Hematopoietic multipotent progenitor cell treated with erythropoietin and hydrocortisone succinate and interleukin-3 and kit ligand, for 6 days (in vitro differentiated cells): ENCODE results near the gene ABCC1.

Experiments
- DNase-seq: peaks from one replicate; pipeline ENCODE4 v3.0.0-alpha.2; 2015

Gene ABCC1

DNA sequence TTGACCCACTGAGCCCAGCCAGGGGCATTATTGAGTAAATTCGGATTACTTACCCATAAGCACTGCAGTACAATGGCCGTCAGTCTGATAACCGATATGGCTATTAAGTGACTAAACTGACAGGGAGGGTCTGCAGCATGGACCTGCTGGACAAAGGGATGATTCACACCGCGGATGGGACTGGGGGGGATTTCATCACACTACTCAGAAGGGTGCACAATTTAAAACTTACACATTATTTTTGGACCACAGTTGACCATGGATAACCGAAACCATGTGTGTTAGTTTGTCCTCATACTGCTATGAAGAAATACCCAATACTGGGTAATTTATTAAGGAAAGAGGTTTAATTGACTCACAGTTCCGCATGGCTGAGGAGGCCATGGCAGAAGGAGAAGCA lies 167.4 kb downstream of the ABCC1 start:
- DNase-seq, result no peak

DNA sequence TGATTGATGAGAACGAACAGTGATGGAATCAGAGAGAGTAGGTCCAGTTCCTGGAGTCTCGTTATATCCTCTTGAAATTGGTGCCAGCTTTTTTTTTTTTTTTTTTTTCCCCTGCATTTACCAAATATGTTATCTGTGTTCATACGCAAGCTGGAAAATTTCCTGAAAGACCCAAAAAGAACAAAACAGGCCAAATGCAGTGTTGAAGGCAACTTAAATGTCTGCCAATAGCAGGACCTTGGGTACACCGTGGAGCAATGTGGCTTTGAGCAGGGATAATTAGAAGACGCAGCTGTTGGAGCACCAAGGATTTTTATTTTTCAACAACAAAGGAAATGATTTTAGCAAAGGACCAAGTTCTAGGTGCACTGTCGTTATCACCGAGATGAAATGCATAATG lies 168.9 kb downstream of the ABCC1 start:
- no peak for DNase-seq

DNA sequence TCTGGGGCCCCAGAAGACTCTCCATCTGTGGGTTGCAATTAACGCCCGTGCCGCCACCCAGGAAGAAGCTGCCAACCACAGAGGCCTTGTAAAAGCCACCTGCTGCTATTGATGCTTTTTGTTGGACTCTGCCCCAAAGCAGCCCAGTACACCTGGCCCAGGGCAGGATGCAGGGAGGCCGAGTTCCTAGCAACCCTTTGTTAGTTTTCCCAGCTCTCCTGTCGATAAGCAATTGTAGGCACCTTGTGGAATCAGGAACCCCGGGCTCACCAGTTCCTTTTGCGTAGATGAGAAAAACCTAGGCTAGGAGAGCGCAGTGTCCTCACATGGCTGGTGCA lies 170.6 kb downstream of the ABCC1 start:
- no peak for DNase-seq

DNA sequence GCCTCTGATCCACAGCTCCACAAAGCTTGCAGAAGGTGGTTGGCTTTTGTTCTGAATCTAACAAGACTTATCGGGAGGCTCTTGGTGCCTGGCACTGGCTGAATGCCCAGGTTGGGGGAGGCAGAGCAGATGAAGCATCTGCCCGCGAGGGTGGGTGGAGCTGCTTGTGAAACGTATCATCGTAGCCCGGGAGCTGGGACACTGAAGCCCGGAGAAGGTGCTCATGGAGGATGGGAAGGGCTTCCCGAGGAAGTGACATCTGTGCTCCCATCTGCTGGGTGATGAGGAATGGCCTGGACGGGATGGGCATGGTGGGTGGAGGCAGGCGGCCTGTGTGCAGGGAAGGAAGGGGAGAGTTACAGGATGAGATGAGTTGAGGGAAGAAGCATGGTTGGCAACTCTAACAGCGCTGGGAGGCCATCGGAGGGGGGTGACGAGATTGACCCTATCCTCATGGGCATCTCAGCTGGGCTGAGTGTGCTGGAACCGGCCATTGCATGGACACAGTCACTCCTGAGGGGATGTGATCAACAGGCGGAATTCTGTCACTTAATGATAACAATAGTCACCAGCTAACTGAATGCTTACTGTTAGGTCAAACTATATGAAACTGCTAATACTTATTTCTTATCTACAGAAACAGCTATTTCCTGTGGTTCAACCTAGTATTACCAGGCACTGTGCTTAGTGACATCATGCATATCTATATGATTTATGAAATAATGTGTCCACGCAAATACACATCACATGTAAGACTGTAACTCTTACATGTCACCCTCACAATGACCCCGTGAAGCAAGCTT lies 171.2 kb downstream of the ABCC1 start:
- peak; percentile 99 for DNase-seq

DNA sequence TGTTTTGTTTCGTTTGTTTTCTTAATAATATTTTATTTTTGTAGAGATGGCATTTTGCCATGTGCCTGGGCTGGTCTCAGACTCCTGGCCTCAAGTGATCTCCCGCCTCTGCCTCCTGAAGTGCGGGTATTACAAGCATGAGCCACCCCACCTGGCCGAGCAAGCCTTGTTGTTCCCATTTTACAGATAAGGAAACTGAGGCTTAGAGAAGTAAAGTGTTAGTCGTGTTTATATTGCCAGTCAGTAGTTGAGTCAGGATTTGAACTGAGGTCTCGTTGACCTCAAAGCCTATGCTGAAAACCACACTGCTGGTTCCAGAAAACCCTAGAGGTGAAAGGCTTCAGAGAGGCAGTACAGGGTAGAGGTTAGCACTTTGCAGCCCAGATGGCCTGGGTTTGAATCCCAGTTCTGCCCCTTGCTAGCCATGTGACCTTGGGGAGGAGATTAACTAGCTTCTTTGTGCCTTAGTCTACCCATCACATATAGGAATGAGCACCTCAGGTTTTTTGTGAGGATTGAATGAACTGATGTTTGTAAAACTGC lies 171.8 kb downstream of the ABCC1 start:
- DNase-seq, result no peak

DNA sequence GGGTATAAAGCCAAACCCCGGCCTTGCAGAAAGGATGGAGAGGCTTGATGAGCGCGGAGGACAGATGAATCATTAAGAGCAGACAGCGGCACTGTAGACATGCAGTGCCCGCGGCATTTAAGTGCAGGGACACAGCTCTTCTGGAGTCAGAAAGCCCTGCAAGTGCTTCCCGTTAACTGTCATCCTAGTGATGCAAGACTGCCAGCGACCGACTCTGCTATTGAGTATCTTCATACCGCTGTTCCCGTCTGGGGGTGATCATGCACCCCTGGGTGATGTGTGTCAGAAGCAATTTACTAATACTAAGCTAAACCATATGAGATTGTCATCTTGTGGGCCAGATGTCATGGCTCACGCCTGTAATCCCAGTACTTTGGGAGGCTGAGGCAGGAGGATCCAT lies 172.8 kb downstream of the ABCC1 start:
- no peak for DNase-seq

DNA sequence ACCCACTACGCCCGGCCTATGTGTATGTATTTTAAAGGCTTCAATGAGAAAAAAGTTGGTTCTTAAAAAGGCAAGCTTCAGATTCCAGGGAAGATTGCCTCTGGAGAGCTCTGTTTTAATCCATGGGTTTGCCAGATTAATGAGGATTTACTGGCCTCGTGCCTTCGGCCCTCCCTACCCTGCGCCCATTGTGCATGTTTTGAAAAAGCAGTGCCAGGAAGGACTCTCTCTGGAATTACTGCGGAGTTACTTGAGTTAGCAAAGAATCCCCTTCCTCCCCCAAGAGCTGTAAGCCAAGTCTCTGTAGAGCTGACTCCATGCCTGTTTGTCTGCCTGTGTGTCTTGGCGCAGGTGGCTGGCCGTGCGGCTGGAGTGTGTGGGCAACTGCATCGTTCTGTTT lies 175.0 kb downstream of the ABCC1 start:
- DNase-seq, result no peak

DNA sequence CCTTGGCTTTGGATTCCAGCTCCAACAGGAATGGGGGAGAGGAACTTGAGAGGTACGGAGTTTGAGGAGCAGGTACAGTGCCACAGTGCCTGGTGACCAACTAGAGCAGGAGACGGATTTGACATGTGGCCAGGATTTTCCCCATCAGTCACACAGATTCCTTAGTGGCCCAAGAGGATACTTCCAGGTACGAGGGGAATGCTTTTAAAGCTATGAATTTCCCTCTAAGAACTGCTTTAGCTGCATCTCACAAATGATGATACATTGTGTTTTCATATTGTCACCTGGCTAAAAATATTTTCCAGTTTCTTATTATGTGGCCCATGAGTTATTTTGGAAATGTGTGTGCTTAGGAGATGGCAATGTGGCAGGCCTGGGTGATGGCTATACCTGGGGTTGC lies 175.6 kb downstream of the ABCC1 start:
- no peak for DNase-seq

DNA sequence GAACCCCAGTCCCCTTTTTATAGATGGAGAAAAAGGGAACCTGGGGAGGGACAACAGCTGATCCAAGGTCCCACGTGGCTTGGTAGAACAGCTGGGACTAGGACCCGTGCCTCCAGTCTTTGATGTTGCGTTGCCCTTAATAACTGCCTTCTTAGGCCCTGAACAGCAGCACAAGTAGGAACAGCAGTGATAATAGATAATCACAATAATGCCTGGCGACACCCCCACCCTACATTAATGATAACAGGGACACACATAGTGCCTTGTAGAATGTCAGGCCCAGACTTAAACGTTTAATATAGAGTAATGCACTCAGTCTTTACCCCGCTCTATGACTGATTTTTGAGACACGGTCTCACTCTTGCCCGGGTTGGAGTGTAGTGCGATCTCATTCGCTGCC lies 177.5 kb downstream of the ABCC1 start:
- peak; percentile 86 for DNase-seq

DNA sequence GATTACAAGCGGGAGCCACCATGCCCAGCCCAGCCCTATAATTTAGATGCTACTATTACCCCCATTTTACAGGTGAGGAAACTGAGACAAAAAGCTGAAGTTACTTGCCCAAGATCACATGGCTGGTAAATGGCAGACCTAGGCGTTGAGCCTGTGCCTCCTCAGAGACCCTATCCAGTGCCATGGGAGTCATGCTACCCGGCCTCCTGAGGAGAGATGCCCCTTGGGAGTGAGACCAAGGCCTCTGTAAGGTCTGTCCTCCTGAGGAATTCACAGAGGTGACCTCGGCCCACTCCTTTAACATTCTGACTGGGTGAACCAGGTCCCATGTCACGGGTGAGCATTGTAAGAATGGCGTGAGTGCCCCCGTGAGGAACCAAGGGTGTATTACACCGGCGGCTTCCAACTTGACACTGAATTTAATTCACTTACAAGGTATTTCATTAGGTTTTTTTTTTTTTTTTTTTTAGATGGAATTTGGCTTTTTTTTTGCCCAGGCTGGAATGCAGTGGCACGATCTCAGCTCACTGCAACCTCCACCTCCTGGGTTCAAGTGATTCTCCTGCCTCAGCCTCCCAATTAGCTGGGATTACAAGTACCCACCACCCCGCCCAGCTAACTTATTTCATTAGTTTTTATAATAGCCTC lies 178.2 kb downstream of the ABCC1 start:
- DNase-seq, result peak; percentile 94

DNA sequence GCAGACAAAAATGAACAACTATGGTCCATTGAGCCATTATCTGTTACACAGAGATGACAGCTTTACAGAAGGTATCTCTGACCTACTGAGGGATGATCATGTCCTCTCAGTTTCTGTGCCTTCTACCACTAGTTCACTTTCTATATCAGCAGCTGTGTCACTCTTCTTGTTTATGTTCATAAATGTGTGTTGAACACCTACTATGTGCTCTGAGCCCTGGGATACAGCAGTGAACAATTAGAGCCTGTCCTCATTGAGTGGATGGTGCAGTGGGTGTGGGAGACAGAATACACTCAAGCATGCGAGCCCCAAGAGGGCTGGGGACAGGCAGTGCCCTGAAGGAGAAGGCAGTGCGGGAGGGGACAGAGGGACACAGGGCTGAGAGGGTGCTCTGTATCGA lies 181.8 kb downstream of the ABCC1 start:
- no peak for DNase-seq

DNA sequence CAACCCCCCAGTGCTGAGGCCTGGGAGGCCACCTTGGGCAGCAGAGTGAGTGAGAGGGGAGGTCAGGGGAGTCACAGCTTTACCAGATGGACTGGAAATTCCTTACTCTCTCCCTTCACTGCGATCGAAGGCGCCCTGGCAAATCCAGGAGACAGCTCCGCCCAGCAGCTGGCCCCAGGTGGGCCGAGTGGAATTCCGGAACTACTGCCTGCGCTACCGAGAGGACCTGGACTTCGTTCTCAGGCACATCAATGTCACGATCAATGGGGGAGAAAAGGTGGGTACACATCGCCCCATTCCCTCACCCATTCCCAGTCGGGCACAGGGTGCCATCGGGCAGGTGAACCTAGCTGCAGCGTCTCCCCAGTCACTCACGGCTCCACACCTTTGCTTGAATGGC lies 182.2 kb downstream of the ABCC1 start:
- no peak for DNase-seq

DNA sequence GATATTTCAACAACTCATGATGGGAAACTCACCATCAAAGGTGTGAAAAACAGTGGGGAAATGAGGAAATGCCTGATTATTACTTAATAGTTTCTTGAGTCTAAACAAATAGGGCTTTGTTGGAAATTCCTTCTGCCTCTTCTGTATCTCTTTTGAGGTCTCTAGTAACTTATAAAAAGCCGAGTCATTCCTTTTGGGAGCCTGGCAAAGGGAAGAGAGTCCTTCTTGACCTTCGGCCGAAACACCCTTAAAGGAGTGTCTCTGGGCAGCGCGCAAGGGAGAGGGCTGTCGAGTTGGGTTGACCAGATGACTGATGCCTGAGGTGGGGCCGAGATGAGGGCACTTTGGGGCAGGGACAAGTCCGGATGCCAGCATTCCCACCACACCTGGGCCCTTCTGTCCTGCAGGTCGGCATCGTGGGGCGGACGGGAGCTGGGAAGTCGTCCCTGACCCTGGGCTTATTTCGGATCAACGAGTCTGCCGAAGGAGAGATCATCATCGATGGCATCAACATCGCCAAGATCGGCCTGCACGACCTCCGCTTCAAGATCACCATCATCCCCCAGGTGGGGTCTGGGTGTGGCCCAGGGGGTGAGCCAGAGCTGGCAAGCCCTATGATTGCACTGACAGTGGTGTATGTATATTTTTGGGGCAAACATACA lies 184.7 kb downstream of the ABCC1 start:
- DNase-seq, result no peak

DNA sequence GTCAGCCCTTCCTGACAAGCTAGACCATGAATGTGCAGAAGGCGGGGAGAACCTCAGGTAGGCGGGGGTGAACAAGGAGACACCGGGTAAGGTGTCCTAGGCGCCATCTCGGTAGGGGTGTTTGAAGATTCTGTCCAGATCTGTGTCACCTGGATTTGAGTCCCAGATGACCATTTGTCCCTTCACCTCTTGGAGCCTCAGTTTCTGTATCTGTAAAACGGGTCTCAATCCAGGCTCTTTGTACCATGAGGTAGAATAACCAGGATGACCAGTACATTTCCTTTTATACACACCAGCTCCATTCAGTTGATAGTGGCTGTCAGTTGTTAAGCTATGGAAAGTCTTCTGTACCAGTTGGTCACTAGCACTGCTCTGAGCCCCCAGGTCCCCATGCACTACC lies 187.2 kb downstream of the ABCC1 start:
- no peak for DNase-seq

DNA sequence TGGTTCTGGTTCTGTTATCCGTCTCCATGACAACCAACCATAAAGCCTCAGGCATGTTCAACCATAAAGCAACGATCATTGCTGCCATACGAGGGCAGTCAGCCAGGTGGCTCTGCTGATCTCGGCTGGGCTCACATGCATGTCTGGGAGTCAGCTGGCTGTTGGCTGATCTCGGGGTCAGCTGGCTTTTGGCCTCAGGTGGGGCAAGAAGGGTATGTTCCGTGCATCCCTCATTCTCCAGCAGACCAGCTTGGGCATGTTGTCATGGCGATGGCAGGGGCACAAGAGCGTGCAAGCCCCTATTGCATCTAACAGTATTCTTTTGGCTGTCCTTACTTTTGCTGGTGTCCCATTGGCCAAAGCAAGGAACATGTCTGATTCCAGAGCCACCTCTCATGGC lies 187.7 kb downstream of the ABCC1 start:
- no peak for DNase-seq

DNA sequence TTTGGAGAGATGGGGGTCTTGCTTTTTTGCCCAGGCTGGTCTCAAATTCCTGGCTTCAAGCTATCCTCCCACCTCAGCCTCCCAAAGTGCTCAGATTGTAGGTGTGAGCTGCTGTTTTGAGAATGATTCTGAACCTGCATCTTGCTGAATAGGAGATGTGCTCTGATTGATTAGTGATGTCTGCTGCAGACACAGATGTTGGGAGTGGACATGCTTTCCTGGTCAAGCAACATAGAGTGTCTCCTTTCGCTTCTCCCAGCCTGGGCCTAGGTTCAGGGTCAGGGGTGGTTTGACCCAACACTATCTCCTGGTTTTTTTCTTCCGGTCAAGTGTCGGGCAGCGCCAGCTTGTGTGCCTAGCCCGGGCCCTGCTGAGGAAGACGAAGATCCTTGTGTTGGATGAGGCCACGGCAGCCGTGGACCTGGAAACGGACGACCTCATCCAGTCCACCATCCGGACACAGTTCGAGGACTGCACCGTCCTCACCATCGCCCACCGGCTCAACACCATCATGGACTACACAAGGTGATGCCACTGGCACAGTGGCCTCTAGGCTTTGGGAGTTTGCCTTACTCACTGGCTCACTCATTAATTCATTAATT lies 188.7 kb downstream of the ABCC1 start:
- no peak for DNase-seq

DNA sequence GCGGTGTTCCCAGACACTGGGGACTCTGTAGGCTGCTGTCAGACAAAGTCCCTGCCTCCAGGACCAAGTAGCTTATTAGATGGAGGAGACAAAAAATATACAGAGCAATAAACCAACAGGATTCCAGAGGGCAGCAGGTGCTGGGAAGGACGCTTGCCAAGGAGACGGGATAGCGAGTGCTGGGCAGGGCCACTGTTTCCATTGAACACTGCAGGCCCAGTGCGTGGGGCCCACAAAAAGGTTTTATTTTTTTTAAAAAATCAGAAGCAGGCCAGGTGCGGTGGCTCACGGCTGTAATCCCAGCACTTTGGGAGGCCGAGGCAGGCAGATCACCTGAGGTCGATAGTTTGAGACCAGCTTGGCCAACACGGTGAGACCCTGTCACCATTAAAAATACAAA lies 189.6 kb downstream of the ABCC1 start:
- DNase-seq, result no peak

DNA sequence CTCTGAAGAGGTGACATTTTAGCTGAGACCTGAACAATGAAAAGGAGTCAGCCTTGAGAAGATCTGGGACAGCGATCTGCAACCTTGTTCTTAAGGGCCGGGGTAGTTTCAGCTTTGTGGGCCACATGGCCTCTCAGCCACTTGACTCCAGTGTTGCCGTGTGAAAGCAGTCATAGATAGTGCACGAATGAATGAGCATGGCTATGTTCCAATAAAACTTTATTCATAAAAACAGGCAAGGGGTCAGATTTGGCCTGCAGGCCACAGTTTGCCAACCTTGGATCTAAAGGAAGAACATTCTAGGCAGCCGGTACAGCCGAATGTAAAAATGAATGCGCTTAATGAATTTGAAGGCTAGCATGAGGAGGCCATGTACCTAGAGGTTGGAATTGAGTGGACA lies 190.4 kb downstream of the ABCC1 start:
- DNase-seq, result no peak

DNA sequence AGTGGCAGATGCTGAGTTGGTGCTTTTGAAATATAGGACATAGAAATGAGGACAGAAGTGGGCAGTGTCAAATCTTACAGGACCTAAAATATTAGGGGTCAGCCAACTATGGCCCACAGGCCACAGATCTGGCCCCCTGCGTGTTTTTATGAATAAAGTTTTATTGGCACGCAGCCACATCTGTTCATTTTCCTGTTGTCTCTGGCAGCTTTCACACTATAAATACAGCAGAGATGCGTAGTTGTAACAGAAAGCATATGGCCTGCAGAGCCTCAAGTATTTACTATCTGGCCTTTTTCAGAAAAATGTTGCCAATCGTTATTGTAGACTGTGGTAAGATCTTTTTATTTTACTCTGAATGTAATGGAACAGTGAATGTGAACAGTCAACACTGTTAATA lies 191.1 kb downstream of the ABCC1 start:
- no peak for DNase-seq

DNA sequence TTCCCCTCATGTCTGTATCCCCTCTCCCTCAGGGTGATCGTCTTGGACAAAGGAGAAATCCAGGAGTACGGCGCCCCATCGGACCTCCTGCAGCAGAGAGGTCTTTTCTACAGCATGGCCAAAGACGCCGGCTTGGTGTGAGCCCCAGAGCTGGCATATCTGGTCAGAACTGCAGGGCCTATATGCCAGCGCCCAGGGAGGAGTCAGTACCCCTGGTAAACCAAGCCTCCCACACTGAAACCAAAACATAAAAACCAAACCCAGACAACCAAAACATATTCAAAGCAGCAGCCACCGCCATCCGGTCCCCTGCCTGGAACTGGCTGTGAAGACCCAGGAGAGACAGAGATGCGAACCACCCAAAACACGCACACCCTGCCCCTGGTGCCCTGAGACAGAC lies 191.7 kb downstream of the ABCC1 start:
- DNase-seq, result no peak

DNA sequence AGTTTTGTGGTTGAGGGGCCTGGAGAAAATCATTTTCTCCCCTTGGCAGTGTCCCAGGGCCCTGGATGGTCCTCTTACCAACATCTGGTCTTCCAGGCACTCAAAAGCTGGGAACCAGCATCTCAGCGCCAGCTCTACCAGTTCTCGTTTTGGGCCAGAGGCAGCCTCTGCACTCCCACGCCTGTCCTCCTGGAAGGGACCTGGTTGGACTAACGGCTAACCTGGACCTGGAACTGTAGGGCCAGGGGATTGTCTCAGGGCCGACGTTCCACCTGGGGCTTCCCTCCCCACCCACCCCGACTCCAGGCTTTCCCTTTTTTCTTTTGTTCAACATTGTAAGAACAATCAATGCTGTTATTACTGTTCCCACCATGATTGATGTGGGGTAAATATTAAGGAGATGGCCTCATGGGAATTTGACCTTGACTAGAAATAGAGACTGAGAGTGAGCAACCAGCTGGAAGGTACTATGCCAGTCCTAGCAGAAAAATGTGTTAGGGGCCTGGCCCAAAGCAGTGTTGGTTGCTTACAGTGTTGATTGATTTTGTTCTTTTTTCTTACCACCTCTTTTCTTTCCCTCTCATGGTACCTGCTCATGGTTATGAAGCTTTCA lies 192.5 kb downstream of the ABCC1 start:
- DNase-seq, result no peak

DNA sequence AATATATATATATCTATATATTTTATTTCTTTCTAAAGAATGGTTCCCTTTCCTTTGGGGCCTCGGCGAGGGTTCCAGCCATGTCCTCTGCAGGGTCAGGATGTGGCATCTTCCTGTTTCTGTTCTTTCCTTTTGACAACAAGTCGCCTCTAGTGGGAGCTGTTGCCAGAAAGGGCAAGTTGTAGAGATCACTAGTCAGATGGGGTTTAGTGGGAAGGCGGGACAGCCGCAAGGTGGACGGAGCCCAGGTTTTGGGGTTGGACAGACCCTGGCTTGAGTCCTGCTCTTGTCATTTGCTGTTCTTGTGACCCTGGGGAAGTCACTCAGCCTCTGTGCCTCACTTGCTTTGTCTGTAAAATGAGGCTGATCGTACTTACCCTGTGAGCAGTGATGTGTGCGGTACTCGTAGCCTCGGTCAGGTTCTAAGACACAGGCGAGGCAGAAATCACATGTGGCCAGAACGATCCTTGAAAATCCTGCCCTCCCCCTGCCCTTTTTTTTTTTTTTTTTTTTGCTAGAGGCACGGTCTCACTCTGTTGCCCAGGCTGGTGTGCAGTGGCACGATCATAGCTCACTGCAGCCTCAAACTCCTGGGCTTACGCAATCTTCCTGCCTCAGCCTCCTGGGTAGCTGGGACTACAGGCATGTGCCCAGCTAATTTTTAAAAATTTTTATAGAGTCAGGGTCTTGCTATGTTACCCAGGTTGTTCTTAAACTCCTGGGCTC lies 193.8 kb downstream of the ABCC1 start:
- DNase-seq, result peak; percentile 81

DNA sequence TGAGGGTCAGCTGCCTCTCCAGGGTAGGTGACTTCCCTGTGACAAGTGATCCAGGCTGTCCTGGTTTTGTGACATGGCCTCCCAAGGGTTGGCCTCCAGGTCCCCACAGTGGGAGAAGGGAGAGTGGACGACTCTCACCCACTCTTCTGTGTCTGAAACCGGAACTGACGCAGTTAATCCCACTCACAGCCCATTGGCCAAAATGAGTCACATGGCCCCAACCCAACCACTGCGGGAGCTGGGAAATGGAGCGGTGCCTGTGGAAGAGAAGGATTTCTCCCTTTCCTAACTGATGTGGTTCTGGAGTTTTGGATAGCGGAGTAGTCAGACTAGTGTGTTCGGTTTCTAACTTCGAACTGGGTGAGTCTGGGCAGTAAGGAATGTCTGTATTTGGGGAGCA lies 194.5 kb downstream of the ABCC1 start:
- DNase-seq, result no peak
